Lower lobe of right lung (tissue), 2 donors: ENCODE measurements around the gene GRID1. TPM values are rescaled to one million over a fixed set of nuclear protein-coding genes. Genes with fewer than 3 reads are reported as not detected.

Source experiments
- ATAC-seq, 2 donors: fragments of 200-7000 bp; cut with Tn5 transposase; one replicate each; pipeline ENCODE4 v1.9.1; 2020 to 2022; ENCODE audit warnings: mild to moderate bottlenecking in 2 of 2, moderate library complexity in 2 of 2
- DNase-seq: peaks from one replicate; pipeline ENCODE4 v3.0.0-alpha.2; 2020
- H3K27ac ChIP-seq: fragments of 200-600 bp; one replicate; pipeline ENCODE4 v1.8.0; 2022
- H3K27me3 ChIP-seq: fragments of 200-600 bp; one replicate; pipeline ENCODE4 v1.8.0; 2022; ENCODE audit warnings: low read depth
- H3K36me3 ChIP-seq: fragments of 200-600 bp; one replicate; pipeline ENCODE4 v1.8.0; 2022; ENCODE audit warnings: mild to moderate bottlenecking
- H3K4me1 ChIP-seq: fragments of 200-600 bp; one replicate; pipeline ENCODE4 v1.8.0; 2022
- H3K4me3 ChIP-seq: fragments of 200-600 bp; one replicate; pipeline ENCODE4 v1.8.0; 2022; ENCODE audit warnings: mild to moderate bottlenecking
- H3K9me3 ChIP-seq: fragments of 200-600 bp; one replicate; pipeline ENCODE4 v1.8.0; 2022
- intact Hi-C: fragments of 100-400 bp; cut with DNase I; formaldehyde crosslinking; loops from one replicate; pipeline ENCODE4 v1.11.0; 2022
- total RNA-seq: library from RNA; stranded (reverse); fragmentation: NEBNext Ultra II Directional; extraction: Animal tissue kit (Norgen Biotek cat#: 25700); gene quantifications from one replicate; pipeline ENCODE4 v1.2.1, GENCODE V29; 2021
- TF ChIP-seq, protein P1 (sequence below): fragments of 200-600 bp; IDR thresholded peaks from one replicate; pipeline ENCODE4 v1.8.0; 2022; ENCODE audit warnings: antibody characterized with exemption, mild to moderate bottlenecking
- donor health status: DM: no; HTN: yes; CAD: no; lungs with severe emphysema.

The GRID1 gene
- total RNA-seq, 1 donor from 2014 or later = 2.5 TPM

GRCh38 chr10:85665078-85665477 lies 701.5 kb downstream of the GRID1 start:
- Histone ChIP-seq H3K9me3 (no peaks in the 10 kb centered on the region), H3K27ac (no peak overlapping the region), H3K27me3 (no peaks in the 10 kb centered on the region), H3K4me1 (no peaks in the 10 kb centered on the region), H3K36me3 (no peaks in the 10 kb centered on the region), H3K4me3 (no peak overlapping the region)
- no peak for DNase-seq
- intact Hi-C loops = no loop called here
- no peak for ATAC-seq
- TF ChIP-seq, protein P1, sequence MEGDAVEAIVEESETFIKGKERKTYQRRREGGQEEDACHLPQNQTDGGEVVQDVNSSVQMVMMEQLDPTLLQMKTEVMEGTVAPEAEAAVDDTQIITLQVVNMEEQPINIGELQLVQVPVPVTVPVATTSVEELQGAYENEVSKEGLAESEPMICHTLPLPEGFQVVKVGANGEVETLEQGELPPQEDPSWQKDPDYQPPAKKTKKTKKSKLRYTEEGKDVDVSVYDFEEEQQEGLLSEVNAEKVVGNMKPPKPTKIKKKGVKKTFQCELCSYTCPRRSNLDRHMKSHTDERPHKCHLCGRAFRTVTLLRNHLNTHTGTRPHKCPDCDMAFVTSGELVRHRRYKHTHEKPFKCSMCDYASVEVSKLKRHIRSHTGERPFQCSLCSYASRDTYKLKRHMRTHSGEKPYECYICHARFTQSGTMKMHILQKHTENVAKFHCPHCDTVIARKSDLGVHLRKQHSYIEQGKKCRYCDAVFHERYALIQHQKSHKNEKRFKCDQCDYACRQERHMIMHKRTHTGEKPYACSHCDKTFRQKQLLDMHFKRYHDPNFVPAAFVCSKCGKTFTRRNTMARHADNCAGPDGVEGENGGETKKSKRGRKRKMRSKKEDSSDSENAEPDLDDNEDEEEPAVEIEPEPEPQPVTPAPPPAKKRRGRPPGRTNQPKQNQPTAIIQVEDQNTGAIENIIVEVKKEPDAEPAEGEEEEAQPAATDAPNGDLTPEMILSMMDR = no peak

DNA sequence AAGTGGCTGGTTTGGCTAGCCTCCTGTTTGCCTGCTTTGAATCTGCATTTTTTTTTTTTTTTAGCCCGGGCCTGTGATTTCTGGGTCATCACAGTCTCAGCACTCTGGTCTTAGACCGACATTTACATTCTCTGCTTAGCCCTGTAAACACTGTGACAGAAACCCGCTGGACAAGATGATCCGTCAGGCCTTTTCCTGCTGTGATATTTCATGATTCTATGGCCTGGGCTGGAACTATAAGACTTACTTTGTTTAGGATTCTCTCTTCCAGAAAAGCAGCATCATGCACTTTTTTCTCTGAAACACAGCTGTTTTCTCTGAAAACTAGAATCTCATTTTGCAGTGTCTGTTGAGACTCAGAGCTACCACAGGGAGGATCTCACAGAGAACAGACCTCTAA lies 705.5 kb downstream of the GRID1 start:
- no peak for ATAC-seq
- Histone ChIP-seq H3K27me3 (no peaks in the 10 kb centered on the region), H3K27ac (no peak overlapping the region), H3K4me1 (no peaks in the 10 kb centered on the region), H3K36me3 (no peaks in the 10 kb centered on the region), H3K4me3 (no peak overlapping the region), H3K9me3 (no peaks in the 10 kb centered on the region)
- TF ChIP-seq, protein P1 = no peak
- intact Hi-C loops = no loop called here
- DNase-seq = no peak

DNA sequence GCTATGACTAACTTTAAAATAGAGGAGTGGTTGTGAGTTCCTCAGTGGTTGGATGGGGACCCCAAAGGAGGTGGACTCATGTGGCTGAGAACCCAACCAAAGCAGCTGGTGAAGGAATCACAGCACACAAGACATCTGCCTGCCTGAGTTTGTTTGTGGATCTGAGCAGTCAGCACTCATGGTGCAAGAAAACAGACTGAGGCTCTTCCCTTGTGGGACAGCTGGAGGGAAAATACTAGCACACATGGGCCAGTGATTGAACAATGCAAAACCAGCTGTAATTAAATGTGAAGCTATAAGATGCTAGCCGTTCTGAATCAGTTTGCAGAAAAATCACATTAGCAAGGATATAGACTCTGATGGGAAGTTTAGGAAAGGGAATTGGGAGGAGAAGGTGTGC lies 707.3 kb downstream of the GRID1 start:
- intact Hi-C loops = no loop called here
- H3K27ac ChIP-seq = no peak overlapping the region
- H3K4me3 ChIP-seq = no peak overlapping the region
- TF ChIP-seq, protein P1 = no peak
- ATAC-seq = no peak
- H3K36me3 ChIP-seq = no peaks in the 10 kb centered on the region
- H3K27me3 ChIP-seq = no peaks in the 10 kb centered on the region
- DNase-seq = no peak
- H3K9me3 ChIP-seq = no peaks in the 10 kb centered on the region
- H3K4me1 ChIP-seq = no peaks in the 10 kb centered on the region

- no peaks in the 10 kb centered on the region for H3K27me3 ChIP-seq
- H3K9me3 ChIP-seq = no peaks in the 10 kb centered on the region
- no peak for DNase-seq
- no peak overlapping the region for H3K27ac ChIP-seq
- no peak for ATAC-seq
- no peaks in the 10 kb centered on the region for H3K36me3 ChIP-seq
- intact Hi-C loops = no loop called here
- no peaks in the 10 kb centered on the region for H3K4me1 ChIP-seq
- TF ChIP-seq, protein P1 = no peak
- no peak overlapping the region for H3K4me3 ChIP-seq
Measured at GRCh38 chr10:85658518-85658917, 708.1 kb downstream of the GRID1 start.

GRCh38 chr10:85657476-85658113 lies 709.0 kb downstream of the GRID1 start:
- TF ChIP-seq, protein P1 = no peak
- H3K27ac ChIP-seq = no peak overlapping the region
- H3K27me3 ChIP-seq = no peaks in the 10 kb centered on the region
- no peaks in the 10 kb centered on the region for H3K36me3 ChIP-seq
- intact Hi-C loops = no loop called here
- no peaks in the 10 kb centered on the region for H3K9me3 ChIP-seq
- no peak overlapping the region for H3K4me3 ChIP-seq
- no peaks in the 10 kb centered on the region for H3K4me1 ChIP-seq
- ATAC-seq (no peak), DNase-seq (no peak)
